DOHH2 (cell line): ENCODE results near the gene POLK.

Source experiments
- EZH2phosphoT487 ChIP-seq: fragments of 200-600 bp; sonication (generic); IDR thresholded peaks from 2 replicates; pipeline ENCODE4 v1.6.1; 2017; ENCODE audit warnings: borderline replicate concordance, mild to moderate bottlenecking, antibody characterized with exemption, low read length, moderate library complexity, mixed read lengths
- TF ChIP-seq, protein P1 (sequence below): fragments of 200-600 bp; sonication (generic); IDR thresholded peaks from one replicate; pipeline ENCODE4 v1.5.1; 2014; ENCODE audit warnings: antibody characterized with exemption, mild to moderate bottlenecking, low read depth, low read length; ENCODE audit not compliant: poor library complexity, severe bottlenecking

DNA sequence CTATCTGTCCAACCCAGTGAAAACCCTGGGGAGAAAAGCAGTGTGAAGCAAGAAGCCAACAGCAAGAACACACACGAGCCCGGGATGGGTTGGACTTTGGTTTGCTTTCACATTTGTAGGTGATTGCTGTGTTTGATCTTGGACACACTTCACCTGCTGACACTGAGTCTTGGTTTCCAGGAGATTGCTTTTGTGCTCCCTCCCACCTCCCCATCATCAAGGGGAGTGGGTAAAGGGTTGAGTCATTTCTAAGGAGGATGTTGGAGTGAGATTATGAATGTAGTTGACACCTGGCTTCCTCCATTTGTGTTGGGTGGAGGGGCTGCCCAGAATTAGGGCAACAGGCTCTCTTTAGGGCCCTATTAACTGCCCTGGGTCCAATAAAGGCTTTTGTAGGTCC, 137.0 kb downstream of the POLK start:
- TF ChIP-seq, protein P1, sequence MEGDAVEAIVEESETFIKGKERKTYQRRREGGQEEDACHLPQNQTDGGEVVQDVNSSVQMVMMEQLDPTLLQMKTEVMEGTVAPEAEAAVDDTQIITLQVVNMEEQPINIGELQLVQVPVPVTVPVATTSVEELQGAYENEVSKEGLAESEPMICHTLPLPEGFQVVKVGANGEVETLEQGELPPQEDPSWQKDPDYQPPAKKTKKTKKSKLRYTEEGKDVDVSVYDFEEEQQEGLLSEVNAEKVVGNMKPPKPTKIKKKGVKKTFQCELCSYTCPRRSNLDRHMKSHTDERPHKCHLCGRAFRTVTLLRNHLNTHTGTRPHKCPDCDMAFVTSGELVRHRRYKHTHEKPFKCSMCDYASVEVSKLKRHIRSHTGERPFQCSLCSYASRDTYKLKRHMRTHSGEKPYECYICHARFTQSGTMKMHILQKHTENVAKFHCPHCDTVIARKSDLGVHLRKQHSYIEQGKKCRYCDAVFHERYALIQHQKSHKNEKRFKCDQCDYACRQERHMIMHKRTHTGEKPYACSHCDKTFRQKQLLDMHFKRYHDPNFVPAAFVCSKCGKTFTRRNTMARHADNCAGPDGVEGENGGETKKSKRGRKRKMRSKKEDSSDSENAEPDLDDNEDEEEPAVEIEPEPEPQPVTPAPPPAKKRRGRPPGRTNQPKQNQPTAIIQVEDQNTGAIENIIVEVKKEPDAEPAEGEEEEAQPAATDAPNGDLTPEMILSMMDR: no peak
- no peak for TF ChIP-seq EZH2phosphoT487
